ENCODE results near the gene PLD3. TPM values are rescaled to one million over a fixed set of nuclear protein-coding genes. Genes with fewer than 3 reads are reported as not detected.

Gene PLD3
- total and polyA plus RNA-seq, 4 donors, result 205 to 407 (median 238) TPM

- ATAC-seq (ENCODE audit: insufficient read depth, low FRiP score), result no peak
- H3K27ac ChIP-seq (ENCODE audit: low read depth in 1 of 2, low read length in 1 of 2), result no peak overlapping the region
- 91 to 95% methylated on average over 7 of the region's 7 CpGs for WGBS, 2 donors
- no peaks in the 10 kb centered on the region for H3K9me3 ChIP-seq (ENCODE audit: control insufficient read depth in 4 of 4, insufficient read depth in 3 of 4, low read length in 3 of 4)
- no peak overlapping the region for H3K9ac ChIP-seq (ENCODE audit: insufficient read depth in 1 of 2, low read length in 2 of 2)
- H3K36me3 ChIP-seq (ENCODE audit: control insufficient read depth in 4 of 4, insufficient read depth in 4 of 4, low read length in 4 of 4), result peaks cover 0 to 27% (median 7%) of the 10 kb centered on the region in 4 donors
- H3K4me3 ChIP-seq, result no peak overlapping the region
- H3K4me1 ChIP-seq (ENCODE audit: control insufficient read depth in 5 of 5, insufficient read depth in 5 of 5, low read length in 5 of 5), result peaks cover 0 to 8% (median 0%) of the 10 kb centered on the region in 5 donors
- H3K27me3 ChIP-seq (ENCODE audit: control insufficient read depth in 3 of 3, insufficient read depth in 3 of 3, low read length in 2 of 3), result no peaks in the 10 kb centered on the region
- no peak for TF ChIP-seq CTCF (IDR thresholded peaks at IDR 0.05; ENCODE audit: control extremely low read depth, extremely low read depth)
- no peak for DNase-seq
These were observed 31.2 kb upstream of the PLD3 start for GRCh38 chr19:40317338-40317737.

- ATAC-seq (ENCODE audit: insufficient read depth, low FRiP score) (no peak), DNase-seq (no peak)
- no peaks in the 10 kb centered on the region for H3K9me3 ChIP-seq (ENCODE audit: control insufficient read depth in 4 of 4, insufficient read depth in 3 of 4, low read length in 3 of 4)
- no peak overlapping the region for H3K9ac ChIP-seq (ENCODE audit: insufficient read depth in 1 of 2, low read length in 2 of 2)
- no peak overlapping the region for H3K27ac ChIP-seq (ENCODE audit: low read depth in 1 of 2, low read length in 1 of 2)
- no peak overlapping the region for H3K4me3 ChIP-seq
- WGBS, 2 donors, result 92 to 95% methylated on average over 7 of the region's 7 CpGs
- H3K36me3 ChIP-seq (ENCODE audit: control insufficient read depth in 4 of 4, insufficient read depth in 4 of 4, low read length in 4 of 4), result peaks cover 11 to 49% (median 21%) of the 10 kb centered on the region in 4 donors
- H3K27me3 ChIP-seq (ENCODE audit: control insufficient read depth in 3 of 3, insufficient read depth in 3 of 3, low read length in 2 of 3), result no peaks in the 10 kb centered on the region
- no peak for TF ChIP-seq CTCF (IDR thresholded peaks at IDR 0.05; ENCODE audit: control extremely low read depth, extremely low read depth)
- H3K4me1 ChIP-seq (ENCODE audit: control insufficient read depth in 5 of 5, insufficient read depth in 5 of 5, low read length in 5 of 5), result peaks cover 0 to 8% (median 0%) of the 10 kb centered on the region in 5 donors
These were observed 27.9 kb upstream of the PLD3 start for GRCh38 chr19:40320558-40320935.

GRCh38 chr19:40321076-40321475 is 27.4 kb upstream of the PLD3 start:
- DNase-seq (no peak), ATAC-seq (ENCODE audit: insufficient read depth, low FRiP score) (no peak)
- peaks cover 0 to 4% (median 0%) of the 10 kb centered on the region in 5 donors for H3K4me1 ChIP-seq (ENCODE audit: control insufficient read depth in 5 of 5, insufficient read depth in 5 of 5, low read length in 5 of 5)
- H3K4me3 ChIP-seq, result no peak overlapping the region
- WGBS, 2 donors, result 97 to 98% methylated on average over 18 of the region's 18 CpGs
- H3K36me3 ChIP-seq (ENCODE audit: control insufficient read depth in 4 of 4, insufficient read depth in 4 of 4, low read length in 4 of 4), result peaks cover 11 to 54% (median 24%) of the 10 kb centered on the region in 4 donors
- H3K27ac ChIP-seq (ENCODE audit: low read depth in 1 of 2, low read length in 1 of 2), result no peak overlapping the region
- H3K9me3 ChIP-seq (ENCODE audit: control insufficient read depth in 4 of 4, insufficient read depth in 3 of 4, low read length in 3 of 4), result no peaks in the 10 kb centered on the region
- no peaks in the 10 kb centered on the region for H3K27me3 ChIP-seq (ENCODE audit: control insufficient read depth in 3 of 3, insufficient read depth in 3 of 3, low read length in 2 of 3)
- no peak overlapping the region for H3K9ac ChIP-seq (ENCODE audit: insufficient read depth in 1 of 2, low read length in 2 of 2)
- no peak for TF ChIP-seq CTCF (IDR thresholded peaks at IDR 0.05; ENCODE audit: control extremely low read depth, extremely low read depth)
